ENCODE results near the gene TRABD2B.
A peak's percentile ranks its signal among the peaks of the same experiment; 100 is the strongest.

Gene TRABD2B

DNA sequence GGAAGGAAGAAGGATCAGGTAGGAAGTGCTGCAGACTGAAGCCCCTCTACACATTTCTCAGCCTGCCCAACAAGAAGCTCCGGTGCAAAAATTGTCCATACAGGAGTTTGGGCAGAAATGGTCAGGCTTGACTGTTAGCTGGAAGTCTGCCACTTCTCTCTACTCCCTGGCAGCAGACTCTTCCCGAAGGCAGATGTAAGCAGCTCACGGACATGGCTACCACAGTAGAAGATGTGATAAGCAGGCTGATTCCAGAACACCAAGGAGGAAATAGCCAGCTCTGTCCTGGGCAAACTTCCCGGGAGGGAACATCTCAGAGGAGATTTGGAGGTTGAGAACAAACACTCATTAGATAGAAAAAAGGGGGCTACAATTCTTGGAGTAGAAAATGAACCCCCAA lies 52.6 kb downstream of the TRABD2B start:
- Histone ChIP-seq H3K36me3 (ENCODE audit: low read depth) (no peaks in the 10 kb centered on the region), H3K27ac (ENCODE audit: poor library complexity, severe bottlenecking) (no peak overlapping the region), H3K4me1 (ENCODE audit: insufficient read depth, poor library complexity, severe bottlenecking) (peaks cover 10% of the 10 kb centered on the region), H3K4me3 (ENCODE audit: severe bottlenecking) (no peak overlapping the region), H3K9me3 (ENCODE audit: severe bottlenecking) (no peaks in the 10 kb centered on the region), H3K27me3 (ENCODE audit: insufficient read depth, poor library complexity, severe bottlenecking) (no peaks in the 10 kb centered on the region)
- TF ChIP-seq, protein P1, sequence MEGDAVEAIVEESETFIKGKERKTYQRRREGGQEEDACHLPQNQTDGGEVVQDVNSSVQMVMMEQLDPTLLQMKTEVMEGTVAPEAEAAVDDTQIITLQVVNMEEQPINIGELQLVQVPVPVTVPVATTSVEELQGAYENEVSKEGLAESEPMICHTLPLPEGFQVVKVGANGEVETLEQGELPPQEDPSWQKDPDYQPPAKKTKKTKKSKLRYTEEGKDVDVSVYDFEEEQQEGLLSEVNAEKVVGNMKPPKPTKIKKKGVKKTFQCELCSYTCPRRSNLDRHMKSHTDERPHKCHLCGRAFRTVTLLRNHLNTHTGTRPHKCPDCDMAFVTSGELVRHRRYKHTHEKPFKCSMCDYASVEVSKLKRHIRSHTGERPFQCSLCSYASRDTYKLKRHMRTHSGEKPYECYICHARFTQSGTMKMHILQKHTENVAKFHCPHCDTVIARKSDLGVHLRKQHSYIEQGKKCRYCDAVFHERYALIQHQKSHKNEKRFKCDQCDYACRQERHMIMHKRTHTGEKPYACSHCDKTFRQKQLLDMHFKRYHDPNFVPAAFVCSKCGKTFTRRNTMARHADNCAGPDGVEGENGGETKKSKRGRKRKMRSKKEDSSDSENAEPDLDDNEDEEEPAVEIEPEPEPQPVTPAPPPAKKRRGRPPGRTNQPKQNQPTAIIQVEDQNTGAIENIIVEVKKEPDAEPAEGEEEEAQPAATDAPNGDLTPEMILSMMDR (IDR thresholded peaks at IDR 0.05; ENCODE audit: poor library complexity, severe bottlenecking): no peak
- no peak for DNase-seq (ENCODE audit: low spot score)
- ATAC-seq (ENCODE audit: low read depth): no peak

DNA sequence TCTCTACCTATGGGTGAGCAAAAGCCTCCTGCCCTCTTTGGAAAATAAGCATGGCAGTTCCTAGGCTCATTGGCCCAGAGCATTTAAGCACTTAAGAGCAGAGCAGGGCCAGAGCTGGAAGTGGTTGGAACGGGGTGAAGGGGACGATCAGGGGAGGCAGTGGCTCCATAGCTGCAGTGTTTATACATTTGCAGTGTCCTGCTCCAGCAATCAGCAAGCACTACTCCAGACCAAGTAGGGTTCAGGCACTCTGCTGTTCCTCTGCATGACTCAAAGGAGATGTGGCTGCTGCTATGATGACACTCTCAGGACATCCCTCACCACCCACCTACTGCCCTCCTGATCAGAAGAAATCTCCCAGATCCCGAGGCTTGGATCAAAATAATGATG lies 55.0 kb downstream of the TRABD2B start:
- H3K4me3 ChIP-seq (ENCODE audit: severe bottlenecking): no peak overlapping the region
- H3K4me1 ChIP-seq (ENCODE audit: insufficient read depth, poor library complexity, severe bottlenecking): peaks cover 10% of the 10 kb centered on the region
- no peak for DNase-seq (ENCODE audit: low spot score)
- ATAC-seq (ENCODE audit: low read depth): peak; percentile 28
- no peaks in the 10 kb centered on the region for H3K27me3 ChIP-seq (ENCODE audit: insufficient read depth, poor library complexity, severe bottlenecking)
- no peaks in the 10 kb centered on the region for H3K9me3 ChIP-seq (ENCODE audit: severe bottlenecking)
- H3K27ac ChIP-seq (ENCODE audit: poor library complexity, severe bottlenecking): no peak overlapping the region
- TF ChIP-seq, protein P1 (IDR thresholded peaks at IDR 0.05; ENCODE audit: poor library complexity, severe bottlenecking): no peak
- H3K36me3 ChIP-seq (ENCODE audit: low read depth): no peaks in the 10 kb centered on the region

DNA sequence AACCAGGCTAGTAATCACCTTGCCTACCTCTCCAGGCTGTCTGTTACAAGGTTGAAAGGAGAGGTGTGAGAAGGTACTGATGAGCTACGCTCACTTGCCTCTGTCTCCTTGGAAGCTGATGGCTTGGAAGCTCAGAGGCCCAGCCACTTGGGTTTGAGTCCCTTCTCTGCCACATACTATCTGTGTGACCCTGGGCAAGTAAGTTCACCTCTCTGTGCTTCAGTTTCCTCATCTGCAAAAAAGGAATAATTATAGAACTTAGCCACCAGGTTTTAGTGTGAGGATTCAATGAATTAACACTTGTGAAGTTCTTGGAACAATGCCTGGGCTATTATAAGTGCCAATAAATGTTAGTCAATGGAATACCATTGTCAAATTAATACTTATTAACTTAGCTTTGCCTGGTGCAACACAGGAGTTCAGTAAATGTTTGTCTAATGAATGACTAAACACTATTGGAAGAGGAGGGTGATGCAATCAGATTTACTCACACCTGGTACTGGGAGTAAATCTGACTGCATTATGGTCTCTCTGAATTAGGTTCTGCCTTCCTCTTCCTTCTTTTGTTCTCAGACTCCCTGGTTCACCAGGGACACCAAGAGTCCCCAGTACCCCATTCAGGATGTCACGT lies 55.5 kb downstream of the TRABD2B start:
- Histone ChIP-seq H3K36me3 (ENCODE audit: low read depth) (no peaks in the 10 kb centered on the region), H3K4me1 (ENCODE audit: insufficient read depth, poor library complexity, severe bottlenecking) (peaks cover 10% of the 10 kb centered on the region), H3K27ac (ENCODE audit: poor library complexity, severe bottlenecking) (no peak overlapping the region), H3K9me3 (ENCODE audit: severe bottlenecking) (no peaks in the 10 kb centered on the region), H3K4me3 (ENCODE audit: severe bottlenecking) (no peak overlapping the region), H3K27me3 (ENCODE audit: insufficient read depth, poor library complexity, severe bottlenecking) (no peaks in the 10 kb centered on the region)
- ATAC-seq (ENCODE audit: low read depth) (peak; percentile 95), DNase-seq (ENCODE audit: low spot score) (no peak)
- TF ChIP-seq, protein P1 (IDR thresholded peaks at IDR 0.05; ENCODE audit: poor library complexity, severe bottlenecking): no peak

DNA sequence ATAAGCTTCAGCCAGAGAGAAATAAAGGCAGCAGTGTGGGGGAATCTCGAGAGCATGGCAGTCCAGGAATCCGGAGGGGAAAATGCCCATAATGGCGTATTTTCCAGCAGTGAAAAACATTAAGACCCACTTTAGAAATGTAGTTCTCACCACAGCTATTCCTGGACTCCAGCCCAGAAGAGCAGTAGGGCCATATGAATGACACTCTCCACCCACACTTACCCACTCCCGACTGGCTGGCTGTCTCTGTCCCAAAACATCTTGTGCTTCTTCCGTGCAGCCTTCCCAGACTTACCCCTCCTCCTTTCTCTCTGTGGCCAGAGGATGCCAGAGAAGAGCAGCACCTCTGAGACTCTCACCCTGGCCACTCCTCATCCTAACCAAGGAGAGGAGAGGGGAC lies 56.4 kb downstream of the TRABD2B start:
- H3K9me3 ChIP-seq (ENCODE audit: severe bottlenecking): no peaks in the 10 kb centered on the region
- no peaks in the 10 kb centered on the region for H3K27me3 ChIP-seq (ENCODE audit: insufficient read depth, poor library complexity, severe bottlenecking)
- no peak overlapping the region for H3K4me3 ChIP-seq (ENCODE audit: severe bottlenecking)
- DNase-seq (ENCODE audit: low spot score) (no peak), ATAC-seq (ENCODE audit: low read depth) (no peak)
- H3K36me3 ChIP-seq (ENCODE audit: low read depth): no peaks in the 10 kb centered on the region
- no peak overlapping the region for H3K27ac ChIP-seq (ENCODE audit: poor library complexity, severe bottlenecking)
- TF ChIP-seq, protein P1 (IDR thresholded peaks at IDR 0.05; ENCODE audit: poor library complexity, severe bottlenecking): no peak
- peaks cover 10% of the 10 kb centered on the region for H3K4me1 ChIP-seq (ENCODE audit: insufficient read depth, poor library complexity, severe bottlenecking)

DNA sequence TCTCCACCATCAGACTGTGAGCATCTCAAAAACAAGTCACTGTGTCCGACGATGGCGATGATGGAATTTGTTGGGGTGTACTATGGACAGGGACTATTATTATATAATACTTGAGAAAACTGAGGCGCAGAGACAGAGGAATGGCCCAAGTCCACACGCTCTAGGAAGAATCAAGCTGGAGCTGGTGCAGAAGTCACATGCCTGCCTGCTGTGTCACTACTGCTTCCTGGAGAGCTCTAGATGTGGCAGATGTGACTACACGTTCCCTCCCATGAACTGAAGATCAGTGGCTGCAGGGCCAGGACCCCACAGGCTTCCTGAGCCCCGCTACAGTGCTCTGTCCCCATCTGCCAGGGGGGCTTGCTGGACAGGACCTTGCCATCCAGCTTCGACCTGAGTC lies 56.9 kb downstream of the TRABD2B start:
- DNase-seq (ENCODE audit: low spot score): no peak
- H3K4me1 ChIP-seq (ENCODE audit: insufficient read depth, poor library complexity, severe bottlenecking): peaks cover 10% of the 10 kb centered on the region
- H3K36me3 ChIP-seq (ENCODE audit: low read depth): no peaks in the 10 kb centered on the region
- H3K9me3 ChIP-seq (ENCODE audit: severe bottlenecking): no peaks in the 10 kb centered on the region
- ATAC-seq (ENCODE audit: low read depth): no peak
- H3K4me3 ChIP-seq (ENCODE audit: severe bottlenecking): no peak overlapping the region
- TF ChIP-seq, protein P1 (IDR thresholded peaks at IDR 0.05; ENCODE audit: poor library complexity, severe bottlenecking): no peak
- no peak overlapping the region for H3K27ac ChIP-seq (ENCODE audit: poor library complexity, severe bottlenecking)
- no peaks in the 10 kb centered on the region for H3K27me3 ChIP-seq (ENCODE audit: insufficient read depth, poor library complexity, severe bottlenecking)

Data from RWPE2 (cell line).